ENCODE results near the gene ZNF22.

The ZNF22 gene

GRCh38 chr10:44995914-44996669 lies 4.6 kb upstream of the ZNF22 start:
- TF ChIP-seq CTCF (IDR thresholded peaks at IDR 0.05) = no peak

GRCh38 chr10:44997105-44997748 lies 3.5 kb upstream of the ZNF22 start:
- no peak for TF ChIP-seq CTCF (IDR thresholded peaks at IDR 0.05)

GRCh38 chr10:44998146-44998631 lies 2.5 kb upstream of the ZNF22 start:
- TF ChIP-seq CTCF (IDR thresholded peaks at IDR 0.05) = no peak

GRCh38 chr10:45000138-45000751 lies 478 bp upstream of the ZNF22 start:
- no peak for TF ChIP-seq CTCF (IDR thresholded peaks at IDR 0.05)

GRCh38 chr10:45001381-45002148 lies 842 bp downstream of the ZNF22 start:
- no peak for TF ChIP-seq CTCF (IDR thresholded peaks at IDR 0.05)

- no peak for TF ChIP-seq CTCF (IDR thresholded peaks at IDR 0.05)
These were observed 2.8 kb downstream of the ZNF22 start for GRCh38 chr10:45003432-45004000.

GRCh38 chr10:45004661-45005060 lies 3.9 kb downstream of the ZNF22 start:
- TF ChIP-seq CTCF (IDR thresholded peaks at IDR 0.05) = no peak
